HG03469 (cell line): Measurements from ENCODE around the gene RNF207.

Source experiments
- ATAC-seq: cut with Tn5 transposase; IDR thresholded peaks from one replicate; pipeline ENCODE4 v1.9.1; 2021; ENCODE audit warnings: mild to moderate bottlenecking, moderate library complexity, moderate number of reproducible peaks; ENCODE audit not compliant: unreplicated experiment

The RNF207 gene

GRCh38 chr1:6224718-6225117 is 18.8 kb downstream of the RNF207 start:
- ATAC-seq, result no peak

- ATAC-seq, result no peak
Measured at GRCh38 chr1:6225651-6226050, 19.7 kb downstream of the RNF207 start.

GRCh38 chr1:6233376-6233775 is 27.5 kb downstream of the RNF207 start:
- ATAC-seq, result no peak

GRCh38 chr1:6234502-6235295 is 28.8 kb downstream of the RNF207 start:
- no peak for ATAC-seq

DNA sequence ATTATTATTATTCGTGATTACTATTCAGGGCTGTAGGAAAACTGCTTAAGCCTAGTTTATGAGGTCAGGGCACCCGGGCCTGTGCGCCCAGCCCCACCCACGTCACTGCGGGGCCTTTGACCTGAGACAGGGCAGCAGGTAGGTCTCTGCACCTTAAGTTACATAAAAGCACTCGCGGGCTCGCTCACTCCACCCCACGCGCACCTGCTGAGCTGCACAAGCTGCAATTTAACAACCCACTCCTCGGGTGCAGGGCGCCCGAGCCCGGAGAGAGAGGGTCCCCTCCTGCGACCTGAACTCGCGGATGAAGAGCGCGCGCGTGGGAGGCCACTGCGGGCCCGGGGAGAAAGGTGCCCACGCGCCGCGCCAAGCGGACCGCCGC is 29.4 kb downstream of the RNF207 start:
- ATAC-seq, result no peak

GRCh38 chr1:6237093-6237492 is 31.2 kb downstream of the RNF207 start:
- no peak for ATAC-seq

GRCh38 chr1:6239213-6239752 is 33.4 kb downstream of the RNF207 start:
- ATAC-seq, result no peak

DNA sequence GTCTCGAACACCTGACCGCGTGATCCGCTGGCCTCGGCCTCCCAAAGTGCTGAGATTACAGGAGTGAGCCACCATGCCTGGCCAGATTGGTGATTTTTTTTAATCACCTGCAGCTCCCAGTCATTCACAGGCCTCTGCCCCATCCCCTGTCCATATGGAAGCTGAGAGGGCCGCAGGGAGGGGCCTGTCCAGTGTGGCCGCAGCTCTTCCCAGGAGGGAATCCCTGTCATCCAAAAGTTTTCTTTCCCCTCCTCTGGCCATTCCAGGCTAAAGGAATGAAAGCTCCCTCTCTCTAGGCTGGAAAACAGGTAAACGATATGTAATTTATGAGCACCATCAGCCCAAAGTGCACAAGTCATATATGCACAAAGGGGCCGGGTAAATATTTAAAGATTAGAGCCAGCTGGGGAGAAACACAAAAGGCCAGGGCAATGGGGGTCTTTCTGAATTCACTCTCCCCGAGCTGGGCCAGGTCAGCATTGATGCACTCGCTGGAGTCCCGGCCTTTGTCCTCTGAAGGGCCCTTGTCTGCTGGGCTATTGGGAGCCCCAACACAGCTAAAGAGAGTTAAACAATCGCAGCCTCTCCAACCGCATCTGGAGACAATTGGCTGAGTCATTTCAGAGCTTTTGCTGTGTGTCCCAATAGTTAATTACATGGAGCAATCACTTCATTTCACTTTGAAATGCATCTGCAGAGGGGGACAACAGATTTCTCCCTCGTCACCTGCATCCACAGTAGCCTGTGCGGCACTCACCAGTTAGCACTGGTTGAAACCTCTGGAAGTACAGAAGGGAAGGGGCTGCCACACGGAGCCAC is 34.2 kb downstream of the RNF207 start:
- ATAC-seq, result no peak

- ATAC-seq, result no peak
Measured at GRCh38 chr1:6241107-6241886, 35.4 kb downstream of the RNF207 start.

- ATAC-seq, result no peak
Measured at GRCh38 chr1:6241887-6242740, 36.2 kb downstream of the RNF207 start.

DNA sequence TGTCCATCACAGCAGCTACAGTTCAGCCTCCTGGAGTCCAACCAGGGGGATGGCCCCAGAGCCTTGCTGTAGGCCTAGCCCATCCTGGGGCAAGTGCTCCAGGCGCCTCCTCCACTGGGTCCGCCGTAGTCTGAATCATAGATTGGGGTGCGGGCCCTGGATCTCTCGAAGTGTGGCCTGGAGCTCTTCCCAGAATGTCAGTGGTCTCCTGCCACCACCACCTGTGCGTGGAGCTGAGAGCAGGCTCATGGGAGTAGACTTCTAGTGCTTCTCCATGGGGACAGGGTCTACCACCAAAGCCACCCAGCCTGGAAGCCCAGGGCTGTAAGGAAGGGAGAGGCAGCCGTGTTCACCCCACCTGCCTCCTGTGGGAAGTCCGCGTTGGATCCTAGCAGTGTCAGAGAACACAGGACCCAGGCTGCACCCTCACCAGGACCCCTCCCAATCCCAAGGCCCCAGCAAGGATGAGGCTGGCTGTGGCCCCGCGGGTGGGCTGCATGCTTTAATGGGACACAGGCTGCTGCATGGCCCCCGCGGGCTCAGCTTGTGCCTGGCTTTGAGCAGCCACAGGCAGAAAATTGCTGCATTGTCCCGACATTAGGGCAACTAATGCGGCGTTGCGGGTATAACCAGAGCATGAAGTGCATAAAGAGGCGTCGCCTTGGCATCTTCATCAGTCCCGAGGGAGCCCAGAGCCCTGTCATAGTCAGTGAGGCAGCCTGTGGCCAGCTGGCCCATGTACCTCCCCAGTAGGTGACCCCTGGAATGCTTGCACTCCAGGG is 37.3 kb downstream of the RNF207 start:
- no peak for ATAC-seq

DNA sequence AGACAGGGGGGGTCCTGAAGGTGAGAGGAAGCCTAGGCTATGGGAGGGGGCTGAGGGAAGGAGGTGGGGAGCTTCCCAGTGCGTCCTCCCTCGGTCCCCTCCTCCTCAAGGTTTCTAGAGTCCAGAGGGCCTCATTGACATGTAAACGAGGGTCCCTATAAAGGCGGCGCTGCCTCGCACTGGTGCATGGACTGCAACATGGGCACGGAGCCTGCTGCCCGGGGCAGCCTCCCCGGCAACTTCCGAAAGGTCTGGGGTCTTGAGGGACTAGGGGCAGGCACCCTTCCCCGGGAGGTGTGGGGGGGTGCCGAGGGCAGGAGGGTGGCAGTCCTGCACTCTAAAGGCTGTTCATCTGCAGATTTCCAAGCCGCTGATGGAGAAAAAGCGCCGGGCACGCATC is 38.1 kb downstream of the RNF207 start, which contains the start of gene HES3:
Gene HES3, plus strand, starts transcription at position 187 of the 400 bp plus-strand sequence. Its CDS starts 187 bp downstream, at position 374.
- ATAC-seq, result no peak

DNA sequence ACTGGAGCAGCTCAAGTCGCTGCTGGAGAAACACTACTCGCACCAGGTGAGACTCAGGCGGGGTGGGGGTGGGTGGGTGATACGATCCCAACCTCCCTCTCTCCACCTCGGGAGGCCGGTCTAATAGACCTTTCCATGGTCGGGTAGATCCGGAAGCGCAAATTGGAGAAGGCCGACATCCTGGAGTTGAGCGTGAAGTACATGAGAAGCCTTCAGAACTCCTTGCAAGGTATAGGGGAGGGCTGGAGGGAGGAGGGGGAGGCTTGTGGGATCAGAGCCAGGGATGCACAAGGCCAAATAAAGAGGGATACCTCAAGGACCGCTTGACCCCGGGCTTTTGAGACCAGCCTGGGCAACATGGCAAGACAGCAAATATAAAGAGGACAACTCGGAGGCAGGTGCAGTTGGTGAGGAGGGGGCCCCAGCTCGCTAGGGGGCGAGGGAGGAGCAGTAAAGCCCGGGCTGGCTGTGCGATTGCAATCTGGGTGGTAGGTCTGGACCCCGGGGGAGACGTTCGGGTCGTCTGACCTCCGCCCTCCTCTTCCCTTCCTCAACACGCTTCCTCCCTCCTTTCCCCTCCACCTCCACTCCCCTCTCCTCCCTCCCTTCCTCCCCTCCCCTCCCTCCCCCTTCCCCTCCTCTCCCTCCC is 38.6 kb downstream of the RNF207 start:
- no peak for ATAC-seq

- no peak for ATAC-seq
Measured at GRCh38 chr1:6245086-6245868, 39.4 kb downstream of the RNF207 start.

- ATAC-seq, result no peak
Measured at GRCh38 chr1:6245869-6246496, 40.1 kb downstream of the RNF207 start.

GRCh38 chr1:6246497-6247467 is 40.9 kb downstream of the RNF207 start:
- no peak for ATAC-seq
